Epithelial cell of proximal tubule (primary cell): ENCODE results near the gene KLHL24. TPM values are rescaled to one million over a fixed set of nuclear protein-coding genes. Genes with fewer than 3 reads are reported as not detected.

ENCODE experiments used
- DNase-seq: peaks from one replicate; pipeline ENCODE4 v3.0.0-alpha.2; 2011; ENCODE audit warnings: low read depth
- H3K4me3 ChIP-seq: 2 replicates; pipeline ENCODE4 v1.5.1; 2011; ENCODE audit warnings: low read depth, mild to moderate bottlenecking, low read length
- CTCF ChIP-seq: conservative IDR thresholded peaks from 2 replicates; pipeline ENCODE4 v1.5.1; 2012; ENCODE audit warnings: low read depth, mild to moderate bottlenecking, low read length
- total RNA-seq: library from RNA; depleted of rRNA; stranded (reverse); fragments of >200 nt; gene quantifications from 2 replicates; pipeline ENCODE4 v1.2.3, GENCODE V29; 2015

Gene KLHL24
- total RNA-seq, 1 donor from 2014 or later = 20.6 TPM

DNA sequence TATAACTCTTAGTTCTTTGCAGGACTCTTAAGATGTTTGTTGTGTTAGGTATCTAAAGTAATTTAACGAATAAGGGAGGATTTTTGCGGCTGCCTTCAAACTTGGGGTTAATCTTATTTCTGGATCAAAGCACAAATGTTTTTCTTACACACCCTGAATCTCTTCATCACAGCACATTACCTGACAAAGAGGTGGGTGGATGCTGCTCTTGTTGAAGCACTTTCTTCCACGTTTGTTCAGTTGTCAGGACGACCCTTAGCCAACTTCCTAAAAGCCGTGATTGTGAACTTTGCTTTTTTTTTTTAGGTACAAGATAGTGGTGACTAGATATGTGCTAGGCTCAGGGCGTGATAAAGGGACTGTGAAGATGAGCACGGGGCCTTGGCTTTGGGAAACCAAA, 98.1 kb downstream of the KLHL24 start:
- DNase-seq = no peak
- H3K4me3 ChIP-seq = no peak overlapping the region
- TF ChIP-seq CTCF = no peak

Other genes with a start within 250 kb of the KLHL24 start
- gene MCF2L2, start 207.0 kb upstream of the KLHL24 start, total RNA-seq = 0.58 and 0.87 TPM in 2 replicates
- not detected in 2 replicates for gene KLHL6, start 79.9 kb upstream of the KLHL24 start, total RNA-seq
- gene YEATS2, start 62.2 kb downstream of the KLHL24 start, total RNA-seq = 31.4 and 33.7 TPM in 2 replicates
- gene MAP6D1, start 190.0 kb downstream of the KLHL24 start, total RNA-seq = 11.9 and 14.4 TPM in 2 replicates
- gene PARL, start 249.3 kb downstream of the KLHL24 start, total RNA-seq = 38.1 and 58.2 TPM in 2 replicates